IPS-NIHi11 (cell line): ENCODE data around the gene TCN2.
"Not testable (repeated sequence)": the region's sequence is repeated elsewhere in the genome, so short reads cannot be mapped to it uniquely, and the experiment has no call there.

Experiments
- DNase-seq: peaks from one replicate; pipeline ENCODE4 v3.0.0; 2012; ENCODE audit warnings: mixed read lengths, low spot score

Gene TCN2

GRCh38 chr22:30611197-30611596 is 4.2 kb downstream of the TCN2 start:
- DNase-seq: no peak

- peak; percentile 54 for DNase-seq
These were observed 5.8 kb downstream of the TCN2 start for GRCh38 chr22:30612789-30613188.

- no peak for DNase-seq
These were observed 7.3 kb downstream of the TCN2 start for GRCh38 chr22:30614268-30614667.

- DNase-seq: no peak
These were observed 7.9 kb downstream of the TCN2 start for GRCh38 chr22:30614879-30615278.

- no peak for DNase-seq
These were observed 8.6 kb downstream of the TCN2 start for GRCh38 chr22:30615543-30615954.

GRCh38 chr22:30617819-30618218 is 10.8 kb downstream of the TCN2 start:
- no peak for DNase-seq

GRCh38 chr22:30619909-30620308 is 12.9 kb downstream of the TCN2 start:
- DNase-seq: not testable (repeated sequence)

- DNase-seq: no peak
These were observed 19.4 kb downstream of the TCN2 start for GRCh38 chr22:30626413-30626812.

GRCh38 chr22:30627471-30627870 is 20.5 kb downstream of the TCN2 start:
- DNase-seq: no peak

- no peak for DNase-seq
These were observed 21.5 kb downstream of the TCN2 start for GRCh38 chr22:30628491-30628890.

- DNase-seq: not testable (repeated sequence)
These were observed 24.5 kb downstream of the TCN2 start for GRCh38 chr22:30631469-30631868.

GRCh38 chr22:30634471-30635233 is 27.7 kb downstream of the TCN2 start:
- peak; percentile 91 for DNase-seq

GRCh38 chr22:30635273-30636225 is 28.6 kb downstream of the TCN2 start, which contains the start of gene SLC35E4:
SLC35E4 (plus strand) TSS chr22:30635781; CDS start chr22:30636451, 670 bp downstream.
- peak; percentile 97 for DNase-seq

GRCh38 chr22:30636226-30637077 is 29.5 kb downstream of the TCN2 start:
- no peak for DNase-seq

- no peak for DNase-seq
These were observed 30.7 kb downstream of the TCN2 start for GRCh38 chr22:30637701-30638114.

GRCh38 chr22:30640361-30640760 is 33.4 kb downstream of the TCN2 start:
- no peak for DNase-seq

- no peak for DNase-seq
These were observed 34.0 kb downstream of the TCN2 start for GRCh38 chr22:30640839-30641430.

GRCh38 chr22:30643055-30643875 is 36.3 kb downstream of the TCN2 start:
- no peak for DNase-seq

- DNase-seq: no peak
These were observed 39.7 kb downstream of the TCN2 start for GRCh38 chr22:30646518-30647160.

GRCh38 chr22:30647536-30647935 is 40.6 kb downstream of the TCN2 start:
- DNase-seq: no peak
